Prostate gland (tissue), 2 donors: ENCODE results near the gene ATRAID.

Experiments
- CTCF ChIP-seq, 4 experiments: fragments of 200-600 bp in 2 of 4; fragments of 450-650 bp in 2 of 4; sonication (generic) in 2 of 4; IDR thresholded peaks; 1 replicate in 3 of 4; 2 replicates in 1 of 4; pipeline ENCODE4 v1.5.1; 2016 to 2019; ENCODE audit warnings: antibody characterized with exemption in 4 of 4, mild to moderate bottlenecking in 2 of 4, moderate library complexity in 2 of 4
- POLR2A ChIP-seq: fragments of 450-650 bp; IDR thresholded peaks from one replicate; pipeline ENCODE4 v1.6.1; 2016; ENCODE audit warnings: antibody characterized with exemption, mild to moderate bottlenecking
- POLR2AphosphoS5 ChIP-seq: sonication (generic); formaldehyde crosslinking; IDR thresholded peaks from one replicate; pipeline ENCODE4 v1.6.1; 2017; ENCODE audit warnings: antibody characterized with exemption

GRCh38 chr2:27242614-27242951, 30.7 kb downstream of the ATRAID start:
- TF ChIP-seq CTCF (IDR thresholded peaks at IDR 0.05) (no peak), POLR2A (no peak), POLR2AphosphoS5 (no peak)
